Stimulated activated CD4-positive, alpha-beta T cell treated with anti-CD3 and anti-CD28 coated beads, Interleukin-1b, Interleukin-23, amount 100 ng/mL, for 4 hours (primary cell): ENCODE measurements around the gene CD37.
"Not testable (repeated sequence)": the region's sequence is repeated elsewhere in the genome, so short reads cannot be mapped to it uniquely, and the experiment has no call there.

Experiments used
- DNase-seq, 2 donors: peaks; one replicate each; pipeline ENCODE4 v3.0.0-alpha.2; 2020; ENCODE audit warnings: low read depth in 2 of 2

CD37 gene

GRCh38 chr19:49347835-49348234, 12.6 kb downstream of the CD37 start:
- DNase-seq = no peak

- no peak for DNase-seq
Observed at GRCh38 chr19:49348305-49349189, 13.3 kb downstream of the CD37 start.

- DNase-seq = no peak
Observed at GRCh38 chr19:49349567-49349966, 14.4 kb downstream of the CD37 start.

GRCh38 chr19:49355909-49356353, 20.7 kb downstream of the CD37 start:
- DNase-seq = no peak

- DNase-seq = no peak
Observed at GRCh38 chr19:49356382-49356781, 21.2 kb downstream of the CD37 start.

- DNase-seq = no peak
Observed at GRCh38 chr19:49357186-49357585, 22.0 kb downstream of the CD37 start.

- DNase-seq = no peak
Observed at GRCh38 chr19:49359851-49360820, 24.9 kb downstream of the CD37 start.

- DNase-seq = no peak
Observed at GRCh38 chr19:49361438-49362047, 26.3 kb downstream of the CD37 start.

GRCh38 chr19:49362048-49362928, 27.1 kb downstream of the CD37 start, which contains the start of gene TEAD2:
TEAD2 (minus strand) TSS chr19:49362416; CDS start chr19:49360075, 2,341 bp downstream.
- DNase-seq = no peak

- DNase-seq = no peak
Observed at GRCh38 chr19:49362929-49363267, 27.7 kb downstream of the CD37 start.

- peak; percentile 32 to 38 for DNase-seq
Observed at GRCh38 chr19:49363268-49364082, 28.3 kb downstream of the CD37 start, which contains the start of gene DKKL1. DKKL1 (plus strand) TSS chr19:49363877; CDS start chr19:49363999, 122 bp downstream.

- no peak for DNase-seq
Observed at GRCh38 chr19:49364083-49364737, 29.0 kb downstream of the CD37 start.

- DNase-seq = no peak
Observed at GRCh38 chr19:49366110-49366509, 30.9 kb downstream of the CD37 start.

GRCh38 chr19:49368711-49369358, 33.6 kb downstream of the CD37 start:
- DNase-seq = no peak

GRCh38 chr19:49371184-49371583, 36.0 kb downstream of the CD37 start:
- no peak for DNase-seq

- DNase-seq = not testable (repeated sequence)
Observed at GRCh38 chr19:49373174-49373573, 38.0 kb downstream of the CD37 start.

- no peak for DNase-seq
Observed at GRCh38 chr19:49374665-49375434, 39.6 kb downstream of the CD37 start.

GRCh38 chr19:49378512-49378911, 43.3 kb downstream of the CD37 start:
- DNase-seq = no peak
